Measurements from ENCODE around the gene MAB21L3.

Gene MAB21L3

DNA sequence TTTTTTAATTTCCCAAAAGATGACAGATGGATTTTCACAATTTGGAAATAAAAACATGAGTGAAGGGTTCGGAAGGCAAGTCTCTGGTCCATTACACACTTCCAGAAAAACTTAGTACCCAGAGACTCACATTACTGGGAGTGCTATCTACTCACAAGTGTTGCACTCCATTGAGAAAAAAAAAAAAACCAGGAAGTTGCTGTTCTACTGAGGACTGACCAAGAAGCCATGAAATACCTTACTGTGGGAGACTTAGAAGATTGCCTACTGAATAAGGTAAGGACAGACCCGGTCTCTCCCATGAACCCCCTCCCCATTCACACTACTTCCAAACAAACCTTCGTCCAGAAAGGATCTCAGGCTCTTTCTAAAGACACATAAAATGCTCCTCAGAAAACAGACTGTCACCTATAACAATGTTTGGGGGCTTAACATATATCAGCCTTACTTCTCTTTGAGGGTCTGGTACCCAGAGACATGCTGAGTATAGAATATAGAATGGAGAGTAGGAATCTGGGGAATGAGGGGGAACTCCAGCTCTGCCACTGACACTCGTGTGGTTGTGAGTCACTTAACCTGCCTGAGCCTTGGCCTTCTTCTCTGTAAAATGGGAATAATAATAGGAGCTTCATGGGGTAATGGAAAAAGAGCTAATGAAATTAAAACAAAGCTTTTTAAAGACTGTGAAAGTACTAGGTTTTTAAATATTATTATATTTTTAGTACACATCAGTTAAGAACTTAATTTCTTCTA, 1.4 kb downstream of the MAB21L3 start:
- DNase-seq = no peak

DNA sequence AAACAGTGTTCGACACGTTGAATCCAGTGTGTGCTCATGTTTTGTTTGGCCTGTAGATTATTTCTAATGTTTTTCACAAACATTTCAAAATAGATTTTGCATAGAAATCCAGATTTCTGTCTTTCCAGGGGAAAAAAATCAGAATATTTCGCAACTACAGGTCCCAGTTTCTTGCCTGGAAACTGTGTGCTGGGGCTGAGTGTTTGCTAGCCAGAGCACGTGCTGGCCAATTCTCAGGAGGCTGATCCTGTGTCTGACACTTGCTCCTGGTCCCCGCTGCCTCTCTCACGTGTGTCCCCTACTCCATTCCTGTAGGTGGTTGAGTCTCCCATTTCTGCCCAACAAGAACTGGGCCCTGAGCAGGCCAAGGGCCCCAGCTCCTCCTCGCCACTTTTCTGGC, 2.4 kb downstream of the MAB21L3 start:
- DNase-seq = no peak

DNA sequence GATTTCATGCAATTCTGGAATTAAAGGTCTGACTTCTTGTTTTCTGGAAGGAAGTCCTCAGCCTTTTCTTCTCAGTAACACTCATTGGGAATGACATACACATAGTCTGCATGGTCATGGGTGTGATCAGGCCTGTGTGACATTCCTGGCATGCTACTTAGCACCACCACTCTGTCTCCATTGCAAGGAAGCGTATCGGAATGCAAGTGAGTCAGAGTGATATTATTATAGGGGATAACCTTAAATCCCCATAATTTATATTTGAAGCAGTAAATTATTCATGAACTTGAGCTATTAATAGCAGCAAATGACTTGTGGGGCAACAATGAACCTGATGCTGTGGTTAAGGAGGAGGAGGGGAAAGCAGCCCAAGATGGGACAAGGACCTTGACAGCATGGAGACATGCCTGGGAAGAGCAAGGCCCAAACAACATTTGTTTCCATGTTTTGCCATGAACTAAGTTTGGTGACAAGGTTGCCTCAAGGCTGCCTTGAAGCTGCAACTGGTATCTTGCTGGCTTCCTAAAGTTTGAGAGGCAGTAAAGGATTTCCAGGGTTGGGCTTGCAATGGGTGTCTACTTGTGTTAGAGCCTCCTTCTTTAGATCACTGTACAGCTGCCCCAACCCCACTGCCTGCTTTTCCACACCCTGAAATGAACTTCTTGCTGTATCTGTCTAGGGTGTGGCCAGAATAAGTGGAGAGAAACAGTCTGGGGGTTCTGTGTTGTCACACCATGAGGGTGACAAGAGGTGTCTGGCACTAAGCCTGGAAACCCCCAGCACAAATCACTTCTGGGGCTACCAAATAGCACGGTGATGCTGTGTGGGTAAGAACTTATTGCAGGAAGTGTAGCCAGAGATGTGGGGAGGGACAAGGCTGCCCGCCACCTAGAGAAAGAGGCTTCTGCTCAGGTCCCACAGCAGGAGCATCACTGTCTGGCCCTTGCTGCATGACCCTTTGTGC, 4.6 kb downstream of the MAB21L3 start:
- no peak for DNase-seq

- no peak for DNase-seq
Measured at GRCh38 chr1:116118471-116118870, 7.3 kb downstream of the MAB21L3 start.

DNA sequence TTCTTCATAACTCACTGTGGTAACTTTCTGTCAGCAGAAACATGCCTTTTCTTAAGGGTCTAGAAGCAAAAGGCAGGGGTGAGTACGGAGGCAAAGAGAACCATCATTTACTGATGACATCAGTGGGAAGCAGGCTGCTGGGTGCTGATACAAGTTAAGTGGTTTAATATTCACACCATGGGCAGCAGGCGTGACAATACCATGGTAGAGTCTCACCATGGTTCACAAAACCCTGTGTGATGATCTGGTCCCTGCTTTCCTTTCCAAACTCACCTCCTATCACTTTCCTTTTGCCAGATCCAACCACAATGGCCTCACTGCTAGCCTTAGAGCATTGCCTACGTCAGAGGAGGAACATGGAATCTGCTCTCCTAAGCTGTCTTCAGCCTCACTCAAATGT, 8.7 kb downstream of the MAB21L3 start:
- no peak for DNase-seq

GRCh38 chr1:116122955-116123757, 12.0 kb downstream of the MAB21L3 start:
- no peak for DNase-seq

DNA sequence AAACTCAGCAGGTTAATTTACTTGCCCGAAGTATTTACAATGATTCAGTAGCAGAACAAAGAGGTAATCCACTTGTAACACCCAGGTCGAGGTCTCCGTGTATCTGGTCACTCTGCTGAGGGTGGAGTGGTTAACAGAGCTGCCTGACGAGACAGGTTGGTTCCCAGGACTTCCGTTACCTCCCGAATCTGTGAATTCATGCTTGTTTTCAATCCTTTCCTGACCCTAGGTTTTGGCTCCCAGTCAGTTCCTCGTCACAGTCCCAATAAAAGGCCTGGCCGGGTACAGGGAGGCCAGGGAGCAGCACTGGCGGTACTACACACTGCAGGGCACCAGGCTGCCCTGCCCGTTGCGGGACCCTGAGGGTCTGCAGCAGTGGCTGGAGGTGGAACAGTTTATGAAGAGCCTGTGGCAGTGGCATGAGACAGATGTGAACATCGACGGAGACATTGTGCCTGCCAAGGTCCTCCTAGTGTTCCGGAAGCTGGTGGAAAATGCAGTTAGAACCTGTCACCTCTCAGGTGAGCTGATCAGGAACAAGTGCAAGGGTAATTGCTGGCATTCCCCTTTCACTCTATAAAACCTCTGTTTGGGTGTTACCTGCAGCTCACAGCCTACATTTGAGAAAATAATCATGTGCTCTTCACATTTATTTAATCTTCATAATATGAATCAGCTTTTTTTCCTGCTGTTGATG, 12.8 kb downstream of the MAB21L3 start:
- DNase-seq = no peak

DNA sequence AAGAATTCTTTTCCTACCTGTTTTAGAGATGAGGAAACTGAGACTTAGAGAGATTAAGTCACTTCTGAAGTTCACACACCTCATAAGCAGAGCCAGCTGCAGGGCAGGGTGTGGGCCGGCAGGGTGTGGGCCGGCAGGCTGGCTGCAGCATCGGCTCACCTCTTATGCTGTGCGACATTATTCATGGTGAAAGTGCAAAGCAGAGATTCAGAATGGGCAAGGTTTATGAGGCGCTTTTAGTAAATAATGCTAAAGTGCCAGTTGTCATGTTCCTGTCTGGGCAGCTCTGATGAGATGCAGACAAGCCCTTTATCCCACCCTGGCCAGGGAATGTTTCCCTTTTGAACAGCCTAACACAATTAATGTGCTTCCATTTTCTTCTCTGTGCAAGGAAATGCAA, 14.6 kb downstream of the MAB21L3 start:
- no peak for DNase-seq

DNA sequence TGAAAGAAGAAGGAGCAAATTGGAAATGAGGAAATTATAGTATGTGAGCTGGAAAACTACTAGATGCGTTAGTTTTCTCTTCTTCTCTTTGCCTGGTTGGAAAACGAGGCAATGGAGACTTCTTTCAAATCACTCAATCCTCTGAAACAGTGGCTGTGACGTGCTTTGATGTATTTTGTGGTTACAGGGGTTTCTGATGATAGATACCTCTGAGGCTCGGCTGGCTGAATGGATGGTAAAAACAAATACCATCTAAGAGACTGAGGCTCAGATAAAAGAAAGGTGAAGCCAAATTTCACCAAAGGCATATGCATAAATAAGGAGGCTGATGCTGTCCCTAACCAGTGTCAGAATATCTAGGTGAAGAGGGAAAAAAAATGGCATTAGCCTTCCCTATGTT, 15.1 kb downstream of the MAB21L3 start:
- no peak for DNase-seq

- no peak for DNase-seq
Measured at GRCh38 chr1:116127123-116127847, 16.1 kb downstream of the MAB21L3 start.

DNA sequence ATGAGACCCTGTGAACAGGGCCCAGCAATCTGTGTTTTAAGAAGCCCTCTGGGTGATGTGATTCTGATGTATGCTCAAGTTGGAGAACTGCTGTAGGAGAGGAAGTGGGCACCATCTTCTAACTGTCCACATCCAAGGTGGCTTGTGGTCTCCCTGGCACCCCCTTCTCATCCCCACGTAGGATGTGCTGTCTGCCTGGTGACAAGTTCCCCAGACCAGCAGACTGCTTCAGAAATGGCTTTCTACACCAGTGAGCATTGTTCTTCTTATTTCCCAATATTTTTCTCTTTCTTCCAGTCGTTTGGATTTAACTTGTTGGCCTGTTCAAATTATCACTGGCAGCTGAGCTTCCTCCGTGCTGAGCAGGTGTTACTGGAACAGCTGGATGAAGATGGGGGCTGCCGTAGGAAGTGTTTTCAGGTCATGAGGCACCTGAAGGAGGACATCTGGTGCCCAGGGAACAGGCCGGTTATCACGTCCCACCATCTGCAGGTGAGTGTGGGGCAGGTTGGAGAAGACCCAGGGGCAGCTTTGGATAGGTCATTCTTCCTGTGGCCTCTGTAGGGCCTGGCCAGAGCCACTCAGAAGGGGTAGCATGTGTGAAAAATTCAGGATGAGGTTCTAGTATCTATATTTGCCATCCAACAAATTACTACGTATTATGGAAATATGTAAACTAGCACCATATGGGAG, 16.8 kb downstream of the MAB21L3 start:
- DNase-seq = no peak

DNA sequence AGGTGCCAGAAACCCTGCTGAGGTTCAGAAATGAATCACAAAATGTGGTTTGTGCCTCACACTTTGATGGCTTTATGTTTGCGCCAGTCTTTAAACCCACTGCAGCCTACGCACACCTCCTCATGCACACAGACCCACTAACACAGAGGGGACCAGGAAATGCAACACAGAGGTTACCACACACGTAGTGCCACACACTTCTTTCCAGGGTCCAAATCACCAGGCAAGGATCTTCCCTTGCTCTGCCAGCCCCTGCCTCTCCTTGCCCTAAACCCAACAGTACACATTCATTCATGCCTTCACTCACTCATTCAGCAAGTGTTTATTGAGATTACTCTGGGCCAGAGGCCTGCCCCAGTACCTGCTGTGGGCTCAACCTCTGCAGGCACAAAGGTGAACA, 17.5 kb downstream of the MAB21L3 start:
- DNase-seq = no peak

DNA sequence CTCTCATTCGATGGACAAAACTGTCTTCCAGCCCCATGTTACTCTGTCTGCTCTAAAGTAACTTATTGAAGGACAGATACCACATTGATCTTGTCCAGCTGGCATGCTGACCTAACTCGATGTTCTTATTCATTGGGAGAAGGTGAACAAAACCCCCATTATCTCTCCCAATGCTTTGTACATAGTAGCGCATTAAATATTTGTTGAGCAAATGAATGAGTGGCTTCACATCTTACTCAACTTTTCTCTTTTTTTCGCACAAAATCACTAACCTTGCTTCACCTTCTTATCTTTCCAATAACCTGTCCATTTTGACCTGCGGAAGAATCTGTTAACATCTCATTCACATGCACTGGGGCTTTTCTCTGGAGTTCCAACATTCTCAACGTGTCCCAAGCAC, 18.3 kb downstream of the MAB21L3 start:
- no peak for DNase-seq

GRCh38 chr1:116130356-116130755, 19.2 kb downstream of the MAB21L3 start:
- DNase-seq = no peak

DNA sequence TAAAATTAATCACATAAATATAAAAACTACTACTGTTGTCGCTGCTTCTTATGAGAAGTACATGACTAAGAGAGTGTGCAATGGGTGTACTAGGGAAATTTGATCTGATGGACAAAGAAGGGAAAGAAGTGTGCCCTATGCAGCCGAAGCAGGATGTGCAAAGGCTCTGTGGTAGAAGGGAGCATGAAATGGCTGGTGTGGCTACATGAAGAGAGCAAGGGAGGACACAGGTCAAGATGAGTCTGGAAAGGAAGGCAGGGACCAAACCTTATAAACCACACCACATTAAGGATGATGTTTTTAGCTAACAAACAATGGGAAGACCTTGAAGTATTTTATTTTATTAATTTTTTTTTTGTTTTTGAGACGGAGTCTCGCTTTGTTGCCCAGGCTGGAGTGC, 20.0 kb downstream of the MAB21L3 start:
- no peak for DNase-seq

GRCh38 chr1:116131866-116132605, 20.8 kb downstream of the MAB21L3 start:
- no peak for DNase-seq

DNA sequence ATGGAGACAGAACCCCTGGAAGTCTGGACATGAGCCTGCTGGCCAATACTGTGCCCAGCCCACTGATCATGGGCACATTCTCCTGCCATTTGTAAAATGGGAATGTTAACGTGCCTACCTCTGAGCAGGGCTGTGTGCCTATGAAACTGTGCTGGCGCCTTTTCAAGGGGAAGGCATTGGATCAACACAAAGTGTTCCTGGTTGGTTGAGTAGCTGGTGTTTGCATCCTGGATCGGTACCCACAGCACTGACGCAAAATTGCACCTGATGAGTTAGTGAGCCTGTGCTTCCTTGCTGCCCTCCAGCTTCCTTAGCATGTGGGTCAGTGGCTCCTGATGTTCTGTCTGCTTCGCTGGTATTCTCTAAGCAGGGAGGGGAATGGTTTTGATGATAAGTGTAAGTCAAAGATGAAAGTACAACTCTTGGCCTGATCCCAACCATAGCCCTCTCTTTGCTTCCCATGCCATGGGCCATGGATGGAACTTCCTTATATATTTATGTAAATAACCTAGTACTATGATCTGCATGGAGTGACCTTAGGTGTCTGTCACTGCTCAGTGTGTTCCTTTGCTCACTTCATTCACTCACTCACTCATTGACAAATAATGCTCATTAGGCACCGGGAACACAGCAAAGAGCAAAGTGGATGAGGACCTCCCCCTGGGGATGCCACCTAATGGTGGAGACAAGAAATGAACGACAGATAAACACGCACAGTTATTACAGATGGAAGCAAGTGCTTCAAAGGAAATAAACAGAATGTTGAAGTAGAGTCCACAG, 22.7 kb downstream of the MAB21L3 start:
- DNase-seq = no peak

DNA sequence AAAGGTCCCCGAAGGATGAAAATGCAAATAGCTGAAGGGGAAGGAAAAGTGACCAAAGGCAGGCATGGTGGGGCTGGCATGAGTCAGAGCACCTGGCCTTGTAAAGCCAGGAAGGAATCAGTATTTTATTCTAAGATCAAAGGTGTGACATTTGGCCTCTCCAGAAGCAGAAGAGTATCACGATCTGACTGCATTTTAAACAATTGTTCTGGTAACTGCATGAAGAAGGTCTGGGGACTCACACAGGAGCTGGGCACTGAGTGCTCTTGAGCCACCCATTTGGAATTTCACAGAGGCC, 23.2 kb downstream of the MAB21L3 start:
- no peak for DNase-seq

- DNase-seq = no peak
Measured at GRCh38 chr1:116138277-116138792, 27.1 kb downstream of the MAB21L3 start.

Measured in activated CD4-positive, alpha-beta T cell treated with anti-CD3 and anti-CD28 coated beads for 1 hour (primary cell).